CD14-positive monocyte (primary cell): ENCODE data around the gene WWTR1. TPM values are rescaled to one million over a fixed set of nuclear protein-coding genes. Genes with fewer than 3 reads are reported as not detected.

Experiments used
- DNase-seq, 3 donors: peaks; one replicate each; pipeline ENCODE4 v3.0.0-alpha.2; 2011 to 2022
- H2AFZ ChIP-seq: 2 replicates; pipeline ENCODE4 v1.6.0; 2012; ENCODE audit warnings: mild to moderate bottlenecking, low read depth, low read length, inconsistent platforms; ENCODE audit not compliant: insufficient read depth, poor library complexity, severe bottlenecking
- H3K27ac ChIP-seq, 2 donors: 1 replicate in 1 of 2; 2 replicates in 1 of 2; pipeline ENCODE4 v1.5.1; 2012 to 2013; ENCODE audit warnings: low read length in 2 of 2, control low read depth in 1 of 2, inconsistent platforms in 1 of 2, low read depth in 1 of 2, mild to moderate bottlenecking in 1 of 2
- H3K27me3 ChIP-seq, 2 donors: one replicate each; pipeline versions ENCODE4 v1.6.0 to v1.6.1; 2011 to 2013; ENCODE audit warnings: low read length in 2 of 2; ENCODE audit not compliant: control insufficient read depth in 2 of 2, insufficient read depth in 2 of 2
- H3K36me3 ChIP-seq, 2 donors: replicated peaks in 1 of 2; 1 replicate in 1 of 2; 2 replicates in 1 of 2; pipeline versions ENCODE4 v1.5.1 to v1.6.1; 2012 to 2013; ENCODE audit warnings: low read length in 2 of 2, control low read depth in 1 of 2, inconsistent platforms in 1 of 2, mild to moderate bottlenecking in 1 of 2; ENCODE audit not compliant: insufficient read depth in 2 of 2, control insufficient read depth in 1 of 2
- H3K4me1 ChIP-seq, 2 donors: 1 replicate in 1 of 2; 2 replicates in 1 of 2; pipeline versions ENCODE4 v1.5.1 to v1.6.1; 2012 to 2013; ENCODE audit warnings: low read length in 2 of 2, control low read depth in 1 of 2, inconsistent platforms in 1 of 2, mild to moderate bottlenecking in 1 of 2, moderate library complexity in 1 of 2; ENCODE audit not compliant: insufficient read depth in 2 of 2, control insufficient read depth in 1 of 2
- H3K4me2 ChIP-seq: replicated peaks from 2 replicates; pipeline ENCODE3; 2012; ENCODE audit warnings: low read length, moderate library complexity, mild to moderate bottlenecking; ENCODE audit not compliant: poor library complexity, severe bottlenecking; ENCODE audit errors: extremely low read depth
- H3K4me3 ChIP-seq, 3 experiments: fragments of 200-600 bp in 1 of 3; sonication (generic) in 1 of 3; replicated peaks in 1 of 3; 1 replicate in 2 of 3; 2 replicates in 1 of 3; pipeline ENCODE4 v1.5.1; 2011 to 2013; ENCODE audit warnings: low read length in 3 of 3, mild to moderate bottlenecking in 3 of 3, control low read depth in 2 of 3, low read depth in 2 of 3, inconsistent platforms in 1 of 3, moderate library complexity in 1 of 3
- H3K79me2 ChIP-seq: 2 replicates; pipeline ENCODE4 v1.6.0; 2012; ENCODE audit warnings: mild to moderate bottlenecking, control low read depth, inconsistent platforms, low read length, moderate library complexity; ENCODE audit not compliant: insufficient read depth
- H3K9ac ChIP-seq: 2 replicates; pipeline ENCODE4 v1.6.0; 2017; ENCODE audit warnings: low read length, mild to moderate bottlenecking; ENCODE audit not compliant: insufficient read depth, poor library complexity, severe bottlenecking
- H3K9me3 ChIP-seq, 2 donors: replicated peaks in 1 of 2; 1 replicate in 1 of 2; 2 replicates in 1 of 2; pipeline versions ENCODE4 v1.5.1 to v1.6.1; 2012 to 2013; ENCODE audit warnings: low read length in 2 of 2, control low read depth in 1 of 2; ENCODE audit not compliant: control insufficient read depth in 1 of 2, insufficient read depth in 1 of 2
- H4K20me1 ChIP-seq: 2 replicates; pipeline ENCODE4 v1.6.0; 2012; ENCODE audit warnings: mild to moderate bottlenecking, low read length, control low read depth, moderate library complexity; ENCODE audit not compliant: insufficient read depth
- H3K27ac Mint-ChIP-seq, 7 donors: one replicate each; pipeline ENCODE4 v1.8.0; 2020; ENCODE audit warnings: mild to moderate bottlenecking in 7 of 7, mixed read lengths in 7 of 7, moderate library complexity in 6 of 7, inconsistent platforms in 2 of 7
- H3K27me3 Mint-ChIP-seq, 3 donors: one replicate each; pipeline ENCODE4 v1.8.0; 2021 to 2022; ENCODE audit warnings: low read depth in 3 of 3, mild to moderate bottlenecking in 3 of 3, mixed read lengths in 3 of 3, moderate library complexity in 3 of 3, inconsistent platforms in 1 of 3
- H3K36me3 Mint-ChIP-seq, 2 donors: one replicate each; pipeline ENCODE4 v1.8.0; 2020; ENCODE audit warnings: mixed read lengths in 2 of 2, inconsistent platforms in 1 of 2, mild to moderate bottlenecking in 1 of 2
- H3K4me1 Mint-ChIP-seq: one replicate; pipeline ENCODE4 v1.8.0; 2020; ENCODE audit warnings: mild to moderate bottlenecking, mixed read lengths
- H3K4me3 Mint-ChIP-seq, 2 donors: one replicate each; pipeline ENCODE4 v1.8.0; 2020; ENCODE audit warnings: mild to moderate bottlenecking in 2 of 2, mixed read lengths in 2 of 2, moderate library complexity in 1 of 2
- H3K9me3 Mint-ChIP-seq, 7 donors: one replicate each; pipeline ENCODE4 v1.8.0; 2020 to 2022; ENCODE audit warnings: mixed read lengths in 7 of 7, mild to moderate bottlenecking in 6 of 7, moderate library complexity in 6 of 7, inconsistent platforms in 2 of 7
- WGBS: methylation state at CpG from one replicate; pipeline ENCODE4 v1.1.5; 2013; ENCODE audit warnings: missing lambda C conversion rate; ENCODE audit not compliant: insufficient coverage; 5-methylcytosine and 5-hydroxymethylcytosine counted together
- intact Hi-C, 2 donors: fragments of 100-400 bp; cut with micrococcal nuclease; formaldehyde crosslinking; loops; one replicate each; pipeline versions ENCODE4 v1.15.0 to v1.15.1; 2023
- polyA plus RNA-seq, 3 donors: library from polyadenylated mRNA; depleted of rRNA in 1 of 3; unstranded in 2 of 3; stranded (reverse) in 1 of 3; fragments of 300-500 nt in 2 of 3; fragments of >200 nt in 1 of 3; fragmentation: Illumina TruSeq in 2 of 3; gene quantifications; 1 replicate in 2 of 3; 2 replicates in 1 of 3; pipeline ENCODE4 v1.2.3, GENCODE V29; 2012 to 2021
- TF ChIP-seq, protein P1 (sequence below): fragments of 200-600 bp; IDR thresholded peaks from one replicate; pipeline ENCODE4 v1.8.0; 2022; ENCODE audit warnings: antibody characterized with exemption, mild to moderate bottlenecking

Gene WWTR1
- polyA plus RNA-seq, 3 donors = not detected

DNA sequence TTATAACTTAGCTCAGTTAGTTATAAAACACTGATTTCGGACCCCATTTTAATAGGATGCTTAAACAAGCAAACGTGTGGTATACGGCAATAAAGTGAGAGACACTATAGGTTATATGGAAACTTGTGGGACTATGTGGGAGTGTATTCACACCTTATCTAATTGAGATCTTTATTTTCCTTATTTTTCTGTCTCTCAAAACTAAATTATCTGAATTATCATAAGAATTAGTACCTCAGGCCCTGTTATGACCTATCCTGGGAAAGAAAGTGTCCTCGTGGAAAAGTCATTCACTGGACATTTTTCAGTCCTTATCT lies 14.4 kb downstream of the WWTR1 start:
- no peaks in the 10 kb centered on the region for H3K4me1 ChIP-seq
- no peaks in the 10 kb centered on the region for H3K9me3 ChIP-seq
- H3K36me3 ChIP-seq = no peaks in the 10 kb centered on the region
- H3K27me3 ChIP-seq = peaks cover 57 to 86% of the 10 kb centered on the region in 2 donors
- intact Hi-C loops = no loop called here
- no peak overlapping the region for H3K4me2 ChIP-seq
- DNase-seq = no peak
- no peak overlapping the region for H3K4me3 ChIP-seq
- peaks cover 0 to 3% (median 0%) of the 10 kb centered on the region in 7 donors for H3K9me3 Mint-ChIP-seq
- H3K36me3 Mint-ChIP-seq = no peaks in the 10 kb centered on the region
- no peak overlapping the region for H2AFZ ChIP-seq
- peaks cover 61 to 86% (median 76%) of the 10 kb centered on the region in 3 donors for H3K27me3 Mint-ChIP-seq
- H4K20me1 ChIP-seq = no peaks in the 10 kb centered on the region
- 83% methylated on average over 1 of the region's 4 CpGs for WGBS
- peak overlapping the region in 1 of 2 donors; percentile 21 for H3K4me3 Mint-ChIP-seq
- H3K27ac Mint-ChIP-seq = no peak overlapping the region
- no peaks in the 10 kb centered on the region for H3K79me2 ChIP-seq
- TF ChIP-seq, protein P1, sequence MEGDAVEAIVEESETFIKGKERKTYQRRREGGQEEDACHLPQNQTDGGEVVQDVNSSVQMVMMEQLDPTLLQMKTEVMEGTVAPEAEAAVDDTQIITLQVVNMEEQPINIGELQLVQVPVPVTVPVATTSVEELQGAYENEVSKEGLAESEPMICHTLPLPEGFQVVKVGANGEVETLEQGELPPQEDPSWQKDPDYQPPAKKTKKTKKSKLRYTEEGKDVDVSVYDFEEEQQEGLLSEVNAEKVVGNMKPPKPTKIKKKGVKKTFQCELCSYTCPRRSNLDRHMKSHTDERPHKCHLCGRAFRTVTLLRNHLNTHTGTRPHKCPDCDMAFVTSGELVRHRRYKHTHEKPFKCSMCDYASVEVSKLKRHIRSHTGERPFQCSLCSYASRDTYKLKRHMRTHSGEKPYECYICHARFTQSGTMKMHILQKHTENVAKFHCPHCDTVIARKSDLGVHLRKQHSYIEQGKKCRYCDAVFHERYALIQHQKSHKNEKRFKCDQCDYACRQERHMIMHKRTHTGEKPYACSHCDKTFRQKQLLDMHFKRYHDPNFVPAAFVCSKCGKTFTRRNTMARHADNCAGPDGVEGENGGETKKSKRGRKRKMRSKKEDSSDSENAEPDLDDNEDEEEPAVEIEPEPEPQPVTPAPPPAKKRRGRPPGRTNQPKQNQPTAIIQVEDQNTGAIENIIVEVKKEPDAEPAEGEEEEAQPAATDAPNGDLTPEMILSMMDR = no peak
- H3K4me1 Mint-ChIP-seq = no peaks in the 10 kb centered on the region
- H3K9ac ChIP-seq = no peak overlapping the region
- H3K27ac ChIP-seq = no peak overlapping the region

DNA sequence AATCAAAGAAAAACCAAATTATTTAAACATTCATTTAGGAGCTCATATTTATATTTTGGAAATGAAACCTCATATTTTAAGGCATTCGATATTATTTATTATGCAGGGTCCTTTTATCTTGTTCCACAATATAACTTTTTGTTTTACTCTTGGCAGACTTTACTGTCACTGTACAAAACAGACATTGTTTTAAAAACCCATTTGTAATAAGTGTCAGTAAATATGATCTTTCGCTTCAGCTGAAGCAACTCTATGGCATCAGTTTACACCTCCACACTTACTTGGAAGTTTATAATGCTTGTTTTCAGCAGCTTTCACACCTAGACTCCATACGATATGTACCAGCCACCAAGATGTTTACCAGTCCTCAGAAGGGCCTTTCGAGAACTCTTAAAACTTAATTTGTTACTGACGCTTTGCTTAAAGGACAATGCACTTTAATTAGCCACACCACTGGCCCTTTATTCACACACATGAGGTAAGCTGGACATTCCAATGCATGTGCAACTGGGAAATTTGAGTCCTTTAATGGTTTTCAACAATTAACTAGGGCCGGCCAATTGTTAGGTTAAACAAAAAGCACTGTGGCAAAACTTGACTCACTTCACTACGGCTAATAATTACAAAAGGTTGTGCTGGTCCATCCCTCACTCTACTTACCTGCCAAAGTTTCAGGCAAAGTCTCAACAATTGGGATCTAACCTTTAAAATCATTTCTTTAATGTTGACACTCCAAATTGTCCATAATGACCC lies 16.7 kb downstream of the WWTR1 start:
- no peak overlapping the region for H3K27ac ChIP-seq
- H3K27me3 Mint-ChIP-seq = peaks cover 64 to 85% (median 77%) of the 10 kb centered on the region in 3 donors
- DNase-seq = no peak
- intact Hi-C loops = no loop called here
- peaks cover 59 to 87% of the 10 kb centered on the region in 2 donors for H3K27me3 ChIP-seq
- H3K4me1 ChIP-seq = no peaks in the 10 kb centered on the region
- H3K4me1 Mint-ChIP-seq = no peaks in the 10 kb centered on the region
- H3K4me3 ChIP-seq = no peak overlapping the region
- no peaks in the 10 kb centered on the region for H3K36me3 Mint-ChIP-seq
- 100% methylated on average over 5 of the region's 7 CpGs for WGBS
- H3K36me3 ChIP-seq = no peaks in the 10 kb centered on the region
- H3K4me3 Mint-ChIP-seq = peak overlapping the region in 1 of 2 donors; percentile 49
- no peak overlapping the region for H3K27ac Mint-ChIP-seq
- no peak overlapping the region for H2AFZ ChIP-seq
- H3K9me3 Mint-ChIP-seq = peaks cover 0 to 4% (median 0%) of the 10 kb centered on the region in 7 donors
- H3K79me2 ChIP-seq = no peaks in the 10 kb centered on the region
- H4K20me1 ChIP-seq = no peaks in the 10 kb centered on the region
- no peaks in the 10 kb centered on the region for H3K9me3 ChIP-seq
- no peak overlapping the region for H3K9ac ChIP-seq
- H3K4me2 ChIP-seq = no peak overlapping the region
- TF ChIP-seq, protein P1 = no peak
